SK-N-SH treated with all-trans-retinoic acid at 6 μM for 48 hours (cell line): Measurements from ENCODE around the gene TTYH2.

Source experiments
- SNAI2 ChIP-seq: fragments of 250-450 bp; sonication (Bioruptor Pico); IDR thresholded peaks from 2 replicates; pipeline ENCODE4 v1.5.0; 2020; ENCODE audit warnings: mild to moderate bottlenecking, moderate library complexity
- TOX ChIP-seq: fragments of 250-450 bp; sonication (Bioruptor Pico); IDR thresholded peaks from 2 replicates; pipeline ENCODE4 v1.8.0; 2021; ENCODE audit warnings: mild to moderate bottlenecking, moderate library complexity, borderline replicate concordance

DNA sequence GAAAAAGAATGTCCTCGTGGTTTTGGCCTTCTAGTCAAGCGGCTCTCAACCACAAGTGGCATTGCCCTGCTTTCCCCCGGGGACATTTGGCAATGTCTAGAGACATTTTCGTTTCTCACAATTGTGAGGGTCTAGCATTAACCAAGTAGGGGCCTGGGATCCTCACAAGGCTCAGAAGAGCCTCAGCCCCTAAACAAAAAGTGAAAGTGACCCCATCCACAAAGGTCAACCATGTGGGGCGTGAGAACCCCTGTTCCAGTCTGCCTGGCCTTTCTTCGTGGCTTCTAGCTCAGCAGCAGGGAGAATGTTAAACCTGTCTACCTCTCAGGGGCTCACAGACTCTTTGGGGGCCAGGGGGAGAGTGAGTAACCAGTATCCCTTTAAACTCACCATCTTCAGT lies 14.7 kb upstream of the TTYH2 start:
- TF ChIP-seq TOX (CRISPR knock-in tag) (no peak), SNAI2 (CRISPR knock-in tag) (no peak)
